Measurements from ENCODE around the gene SCP2D1.

The SCP2D1 gene

DNA sequence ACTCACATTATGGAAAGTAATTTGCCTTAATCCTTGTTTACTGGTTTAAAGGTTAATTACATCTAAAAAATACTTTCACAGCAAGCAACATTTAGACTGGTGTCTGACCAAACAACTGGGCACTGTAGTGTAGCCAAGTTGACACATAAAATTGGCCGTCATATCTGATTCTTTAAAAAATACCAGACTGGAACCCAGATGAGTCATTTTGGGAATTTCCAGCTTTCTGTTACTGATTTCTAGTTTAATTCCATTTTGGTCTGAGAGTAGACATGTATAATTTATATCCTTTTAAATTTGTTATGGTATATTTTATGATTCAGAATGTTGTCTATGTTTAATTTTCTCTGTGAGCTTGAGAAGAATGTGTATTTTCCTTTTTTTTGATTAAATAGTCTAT is 44.1 kb downstream of the SCP2D1 start:
- no peak overlapping the region for H3K4me3 ChIP-seq (ENCODE audit: low read depth, low read length)
- no peak for TF ChIP-seq CTCF (IDR thresholded peaks at IDR 0.05; ENCODE audit: low read depth, low read length, missing control alignments)
- DNase-seq (ENCODE audit: low read depth) = no peak

DNA sequence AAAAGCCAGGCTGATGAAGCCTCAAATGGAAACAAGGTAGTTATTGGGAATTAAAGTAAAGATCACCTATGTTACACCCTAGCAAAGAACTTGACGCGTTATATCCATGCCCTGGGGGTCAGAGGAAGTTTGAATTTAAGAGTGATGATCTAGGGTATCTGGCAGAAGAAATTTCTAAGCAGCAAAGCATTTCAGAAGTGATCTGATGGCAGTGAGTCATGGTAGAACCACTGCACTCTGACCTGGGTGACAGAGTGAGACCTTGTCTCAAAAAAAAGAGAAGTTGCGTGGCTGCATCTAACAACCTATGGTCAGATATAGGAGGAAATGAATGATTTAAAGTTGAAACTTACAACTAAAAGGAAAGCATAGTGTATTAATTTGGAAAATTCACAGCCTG is 45.2 kb downstream of the SCP2D1 start:
- H3K4me3 ChIP-seq (ENCODE audit: low read depth, low read length) = no peak overlapping the region
- no peak for DNase-seq (ENCODE audit: low read depth)
- TF ChIP-seq CTCF (IDR thresholded peaks at IDR 0.05; ENCODE audit: low read depth, low read length, missing control alignments) = no peak

All from GM12864 (cell line).